Peyer's patch (tissue), 4 donors: ENCODE measurements around the gene EIF2S3B. TPM values are rescaled to one million over a fixed set of nuclear protein-coding genes. Genes with fewer than 3 reads are reported as not detected.

Source experiments
- DNase-seq, 3 donors: peaks; one replicate each; pipeline ENCODE4 v3.0.0-alpha.2; 2017 to 2019
- H3K27ac ChIP-seq, 4 donors: fragments of 200-600 bp; sonication (generic); one replicate each; pipeline ENCODE4 v1.5.1; 2016 to 2019
- H3K27me3 ChIP-seq, 2 donors: fragments of 200-600 bp; sonication (generic); one replicate each; pipeline ENCODE4 v1.5.1; 2019
- H3K36me3 ChIP-seq, 3 donors: fragments of 200-600 bp; sonication (generic); one replicate each; pipeline ENCODE4 v1.5.1; 2016 to 2019
- H3K4me1 ChIP-seq, 4 donors: fragments of 200-600 bp; sonication (generic); one replicate each; pipeline ENCODE4 v1.5.1; 2016 to 2019
- H3K4me3 ChIP-seq, 4 donors: fragments of 200-600 bp; sonication (generic); 1 replicate in 3 of 4; 2 replicates in 1 of 4; pipeline ENCODE4 v1.5.1; 2016 to 2019; ENCODE audit warnings: mild to moderate bottlenecking in 1 of 4
- H3K9me3 ChIP-seq, 4 donors: fragments of 200-600 bp; sonication (generic); one replicate each; pipeline ENCODE4 v1.5.1; 2016 to 2019; ENCODE audit warnings: mild to moderate bottlenecking in 1 of 4
- POLR2A ChIP-seq, 2 donors: fragments of 450-650 bp; IDR thresholded peaks; one replicate each; pipeline ENCODE4 v1.5.1; 2017; ENCODE audit warnings: antibody characterized with exemption in 2 of 2, mild to moderate bottlenecking in 2 of 2, moderate library complexity in 2 of 2
- small RNA-seq, 2 donors: library from RNA; depleted of rRNA; stranded (forward); fragments of <200 nt; gene quantifications; one replicate each; pipeline ENCODE3, GENCODE V24; 2016
- total RNA-seq, 4 donors: library from RNA; depleted of rRNA; stranded (reverse); fragments of >200 nt; gene quantifications; one replicate each; pipeline ENCODE4 v1.1.0, GENCODE V29; 2016
- TF ChIP-seq, protein P1 (sequence below), 6 experiments: fragments of 450-650 bp in 4 of 6; fragments of 200-600 bp in 2 of 6; sonication (generic) in 1 of 6; IDR thresholded peaks; one replicate each; pipeline ENCODE4 v1.5.1; 2017 to 2019; ENCODE audit warnings: antibody characterized with exemption in 6 of 6, mild to moderate bottlenecking in 3 of 6, moderate library complexity in 1 of 6

The EIF2S3B gene
- total RNA-seq, 4 donors from 2014 or later = 1.5 to 1.7 TPM; not detected in 2

GRCh38 chr12:10557329-10557728 lies 51.6 kb downstream of the EIF2S3B start:
- no peak overlapping the region for H3K4me3 ChIP-seq

GRCh38 chr12:10557766-10558165 lies 52.1 kb downstream of the EIF2S3B start:
- no peak for DNase-seq
- H3K36me3 ChIP-seq = no peaks in the 10 kb centered on the region
- TF ChIP-seq POLR2A (IDR thresholded peaks at IDR 0.05) = no peak
- TF ChIP-seq, protein P1, sequence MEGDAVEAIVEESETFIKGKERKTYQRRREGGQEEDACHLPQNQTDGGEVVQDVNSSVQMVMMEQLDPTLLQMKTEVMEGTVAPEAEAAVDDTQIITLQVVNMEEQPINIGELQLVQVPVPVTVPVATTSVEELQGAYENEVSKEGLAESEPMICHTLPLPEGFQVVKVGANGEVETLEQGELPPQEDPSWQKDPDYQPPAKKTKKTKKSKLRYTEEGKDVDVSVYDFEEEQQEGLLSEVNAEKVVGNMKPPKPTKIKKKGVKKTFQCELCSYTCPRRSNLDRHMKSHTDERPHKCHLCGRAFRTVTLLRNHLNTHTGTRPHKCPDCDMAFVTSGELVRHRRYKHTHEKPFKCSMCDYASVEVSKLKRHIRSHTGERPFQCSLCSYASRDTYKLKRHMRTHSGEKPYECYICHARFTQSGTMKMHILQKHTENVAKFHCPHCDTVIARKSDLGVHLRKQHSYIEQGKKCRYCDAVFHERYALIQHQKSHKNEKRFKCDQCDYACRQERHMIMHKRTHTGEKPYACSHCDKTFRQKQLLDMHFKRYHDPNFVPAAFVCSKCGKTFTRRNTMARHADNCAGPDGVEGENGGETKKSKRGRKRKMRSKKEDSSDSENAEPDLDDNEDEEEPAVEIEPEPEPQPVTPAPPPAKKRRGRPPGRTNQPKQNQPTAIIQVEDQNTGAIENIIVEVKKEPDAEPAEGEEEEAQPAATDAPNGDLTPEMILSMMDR (IDR thresholded peaks at IDR 0.05) = no peak
- H3K4me3 ChIP-seq = no peak overlapping the region
- H3K4me1 ChIP-seq = no peaks in the 10 kb centered on the region
- H3K9me3 ChIP-seq = no peaks in the 10 kb centered on the region
- peak overlapping the region in 1 of 4 donors; percentile 19 for H3K27ac ChIP-seq
- no peaks in the 10 kb centered on the region for H3K27me3 ChIP-seq

More at GRCh38 chr12:10557329-10557728, 51.6 kb downstream of the EIF2S3B start:
- no peaks in the 10 kb centered on the region for H3K9me3 ChIP-seq
- H3K27me3 ChIP-seq = no peaks in the 10 kb centered on the region
- peak overlapping the region in 1 of 4 donors; percentile 19 for H3K27ac ChIP-seq
- DNase-seq = no peak
- H3K4me1 ChIP-seq = no peaks in the 10 kb centered on the region
- TF ChIP-seq, protein P1 (IDR thresholded peaks at IDR 0.05) = no peak
- TF ChIP-seq POLR2A (IDR thresholded peaks at IDR 0.05) = no peak
- H3K36me3 ChIP-seq = no peaks in the 10 kb centered on the region

Small RNAs within 50 kb of the gene (small RNA-seq; reads per million reads assigned to genes)
- 0 reads per million in 2 donors for gene SLC25A39P2

Other genes with a start within 250 kb of the EIF2S3B start
- 1 to 10 TPM in 3 of 4 donors, under 1 TPM in 1; under 0.01 to 8.4 (median 5.4) TPM for gene KLRD1, start 198.0 kb upstream of the EIF2S3B start, total RNA-seq
- 10 to 100 TPM in 1 of 4 donors, 1 to 10 TPM in 3; 3.3 to 17.9 (median 6.6) TPM for gene KLRK1, start 115.8 kb upstream of the EIF2S3B start, total RNA-seq
- gene KLRC4, start 96.1 kb upstream of the EIF2S3B start, total RNA-seq = 1 to 10 TPM in 3 of 4 donors, not detected in 1; 2.1 to 5.8 (median 5.6) TPM
- gene KLRC3, start 85.3 kb upstream of the EIF2S3B start, total RNA-seq = 1 to 10 TPM in 2 of 4 donors, not detected in 2; 1.6 to 2.8 TPM
- gene KLRC2, start 69.9 kb upstream of the EIF2S3B start, total RNA-seq = 1 to 10 TPM in 3 of 4 donors, not detected in 1; 1.8 to 8.3 (median 4.7) TPM
- gene KLRC1, start 52.5 kb upstream of the EIF2S3B start, total RNA-seq = 1 to 10 TPM in 3 of 4 donors, not detected in 1; 1.3 to 3.3 (median 1.9) TPM
- gene MAGOHB, start 107.7 kb downstream of the EIF2S3B start, total RNA-seq = 10 to 100 TPM in 2 of 4 donors, 1 to 10 TPM in 2; 7.7 to 28.9 (median 9.8) TPM
- gene STYK1, start 168.2 kb downstream of the EIF2S3B start, total RNA-seq = 10 to 100 TPM in 3 of 4 donors, 1 to 10 TPM in 1; 5.8 to 43.1 (median 25.4) TPM
- 100 to 1,000 TPM in 3 of 4 donors, 10 to 100 TPM in 1; 77.1 to 291 (median 151) TPM for gene YBX3, start 217.4 kb downstream of the EIF2S3B start, total RNA-seq